Panc1 (cell line): ENCODE measurements around the gene ZFP69.

ENCODE experiments used
- POLR2AphosphoS5 ChIP-seq: IDR thresholded peaks from 2 replicates; pipeline ENCODE4 v1.6.1; 2012; ENCODE audit warnings: mild to moderate bottlenecking, low read depth, low read length, moderate library complexity
- REST ChIP-seq, 2 experiments: IDR thresholded peaks; 2 replicates each; pipeline ENCODE4 v1.6.1; 2011 to 2012; ENCODE audit warnings: low read depth in 2 of 2, control low read depth in 1 of 2, low read length in 1 of 2, mild to moderate bottlenecking in 1 of 2, moderate library complexity in 1 of 2; ENCODE audit not compliant: insufficient read depth in 1 of 2
- SIN3A ChIP-seq: IDR thresholded peaks from 2 replicates; pipeline ENCODE4 v1.6.1; 2012; ENCODE audit warnings: low read depth, mild to moderate bottlenecking, low read length, moderate library complexity, borderline replicate concordance; ENCODE audit not compliant: insufficient read depth
- TCF7L2 ChIP-seq: IDR thresholded peaks from 2 replicates; pipeline ENCODE4 v1.6.1; 2011; ENCODE audit warnings: mild to moderate bottlenecking, low read depth, low read length, inconsistent platforms
- TF ChIP-seq, protein P1 (sequence below): fragments of 450-650 bp; IDR thresholded peaks from 2 replicates; pipeline ENCODE4 v1.5.1; 2017; ENCODE audit warnings: mild to moderate bottlenecking

GRCh38 chr1:40534589-40534988, 57.5 kb downstream of the ZFP69 start:
- TF ChIP-seq, protein P1, sequence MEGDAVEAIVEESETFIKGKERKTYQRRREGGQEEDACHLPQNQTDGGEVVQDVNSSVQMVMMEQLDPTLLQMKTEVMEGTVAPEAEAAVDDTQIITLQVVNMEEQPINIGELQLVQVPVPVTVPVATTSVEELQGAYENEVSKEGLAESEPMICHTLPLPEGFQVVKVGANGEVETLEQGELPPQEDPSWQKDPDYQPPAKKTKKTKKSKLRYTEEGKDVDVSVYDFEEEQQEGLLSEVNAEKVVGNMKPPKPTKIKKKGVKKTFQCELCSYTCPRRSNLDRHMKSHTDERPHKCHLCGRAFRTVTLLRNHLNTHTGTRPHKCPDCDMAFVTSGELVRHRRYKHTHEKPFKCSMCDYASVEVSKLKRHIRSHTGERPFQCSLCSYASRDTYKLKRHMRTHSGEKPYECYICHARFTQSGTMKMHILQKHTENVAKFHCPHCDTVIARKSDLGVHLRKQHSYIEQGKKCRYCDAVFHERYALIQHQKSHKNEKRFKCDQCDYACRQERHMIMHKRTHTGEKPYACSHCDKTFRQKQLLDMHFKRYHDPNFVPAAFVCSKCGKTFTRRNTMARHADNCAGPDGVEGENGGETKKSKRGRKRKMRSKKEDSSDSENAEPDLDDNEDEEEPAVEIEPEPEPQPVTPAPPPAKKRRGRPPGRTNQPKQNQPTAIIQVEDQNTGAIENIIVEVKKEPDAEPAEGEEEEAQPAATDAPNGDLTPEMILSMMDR, result no peak
- TF ChIP-seq POLR2AphosphoS5 (no peak), TCF7L2 (no peak), REST (IDR thresholded peaks at IDR 0.05; ENCODE audit: insufficient read depth in 1 of 2, low read depth in 2 of 2, low read length in 1 of 2) (no peak), SIN3A (no peak)
